Heart left ventricle (tissue), 16 donors: ENCODE measurements around the gene MED8. TPM values are rescaled to one million over a fixed set of nuclear protein-coding genes. Genes with fewer than 3 reads are reported as not detected.

Source experiments
- ATAC-seq, 4 donors: fragments of 200-7000 bp; cut with Tn5 transposase; one replicate each; pipeline ENCODE4 v1.9.1; 2020 to 2022; ENCODE audit warnings: moderate library complexity in 4 of 4, mild to moderate bottlenecking in 3 of 4, moderate number of reproducible peaks in 1 of 4
- DNase-seq, 5 donors: peaks; one replicate each; pipeline ENCODE4 v3.0.0-alpha.2; 2020
- H3K27ac ChIP-seq, 12 donors: fragments of 200-600 bp; sonication (generic) in 4 of 12; one replicate each; pipeline versions ENCODE4 v1.5.0 to v1.8.0; 2016 to 2022; ENCODE audit warnings: mild to moderate bottlenecking in 2 of 12
- H3K27me3 ChIP-seq, 9 donors: fragments of 200-600 bp; sonication (generic) in 2 of 9; one replicate each; pipeline versions ENCODE4 v1.5.1 to v1.8.0; 2016 to 2022; ENCODE audit warnings: mild to moderate bottlenecking in 3 of 9
- H3K36me3 ChIP-seq, 9 donors: fragments of 200-600 bp; sonication (generic) in 2 of 9; one replicate each; pipeline versions ENCODE4 v1.5.0 to v1.8.0; 2018 to 2022; ENCODE audit warnings: mild to moderate bottlenecking in 2 of 9
- H3K4me1 ChIP-seq, 12 donors: fragments of 200-600 bp; sonication (generic) in 4 of 12; one replicate each; pipeline versions ENCODE4 v1.5.0 to v1.8.0; 2016 to 2022; ENCODE audit warnings: mild to moderate bottlenecking in 3 of 12
- H3K4me3 ChIP-seq, 12 donors: fragments of 200-600 bp; sonication (generic) in 4 of 12; one replicate each; pipeline versions ENCODE4 v1.5.0 to v1.8.0; 2017 to 2022; ENCODE audit warnings: mild to moderate bottlenecking in 9 of 12, moderate library complexity in 4 of 12
- H3K9me3 ChIP-seq, 12 donors: fragments of 200-600 bp; sonication (generic) in 4 of 12; one replicate each; pipeline versions ENCODE4 v1.5.0 to v1.8.0; 2016 to 2022; ENCODE audit warnings: mild to moderate bottlenecking in 1 of 12
- POLR2A ChIP-seq, 2 donors: fragments of 450-650 bp; IDR thresholded peaks; one replicate each; pipeline ENCODE4 v1.6.1; 2017; ENCODE audit warnings: antibody characterized with exemption in 2 of 2, mild to moderate bottlenecking in 2 of 2, moderate library complexity in 2 of 2
- WGBS, 4 donors: extraction: QIAGEN DNeasy Blood & Tissue Kit in 2 of 4; methylation state at CpG; one replicate each; pipeline versions ENCODE4 v1.1.5 to v1.1.7; 2013 to 2018; 5-methylcytosine and 5-hydroxymethylcytosine counted together
- intact Hi-C, 10 donors: fragments of 100-400 bp; cut with DNase I; formaldehyde crosslinking; loops; one replicate each; pipeline versions ENCODE4 v1.11.1 to v1.14.2; 2022
- polyA plus RNA-seq, 2 donors: library from polyadenylated mRNA; stranded (reverse); fragments of 200-250 nt; gene quantifications; one replicate each; pipeline ENCODE4 v1.2.3, GENCODE V29; 2013
- total RNA-seq, 9 donors: library from RNA; depleted of rRNA in 2 of 9; stranded (reverse); fragments of >200 nt in 2 of 9; fragmentation: NEBNext Ultra II Directional in 3 of 9; extraction: Animal tissue kit (Norgen Biotek cat#: 25700) in 3 of 9; gene quantifications; one replicate each; pipeline versions ENCODE4 v1.1.0 to v1.2.4, GENCODE V29; 2016 to 2023
- TF ChIP-seq, protein P1 (sequence below), 12 donors: fragments of 200-600 bp; sonication (generic) in 4 of 12; IDR thresholded peaks; one replicate each; pipeline versions ENCODE4 v1.5.0 to v1.8.0; 2018 to 2022; ENCODE audit warnings: antibody characterized with exemption in 12 of 12, mild to moderate bottlenecking in 5 of 12
- donor health status: ischemic (EF 13 %, LVEDD 7.1; RV severe dilation, severe dysfunction).
- donor health status: healthy with polysubstance abuse.
- donor health status: DM: no; HTN: yes; CAD: no.
- donor health status: DM: no; HTN: no; CAD: no.
- donor health status: ischemic (EF 25% LVEDD 6.9; RV normal size, moderate dysfunction).
- donor health status: ischemic (EF 25% LVEDD 5.7; RV mildly dilated, moderate dysfunction).
- donor health status: healthy.
- donor health status: DM: yes; HTN: yes; CAD: no.
- donor health status: ischemic (EF 35%, LVEDD 5.7; RV mildly dilated, moderate dysfunction).
- donor health status: nonischemic (EF 11% LVEDD 7.7; RV severe dilation, severe dysfunction).
- donor health status: DM: yes; HTN: yes; CAD: no.
- donor health status: PGD.
- donor health status: ischemic (EF 29% LVEDD 5.4; RV normal size, mild dysfunction).
- donor health status: nonischemic (EF 23%, LVEDD 6.1; RV moderate dilation, normal function).

The MED8 gene
- total and polyA plus RNA-seq, 11 donors: 11.7 to 31.4 (median 16.9) TPM

- DNase-seq (no peak), ATAC-seq (peak in 3 of 4 donors; percentile 1 to 6 (median 4))
- no peaks in the 10 kb centered on the region for H3K9me3 ChIP-seq
- no peaks in the 10 kb centered on the region for H3K36me3 ChIP-seq
- peaks cover 0 to 60% (median 30%) of the 10 kb centered on the region in 12 donors for H3K4me1 ChIP-seq
- peak overlapping the region; percentile 78 to 100 (median 96) for H3K27ac ChIP-seq
- intact Hi-C loops: loop anchor here in 2 of 10 donors (5.0 kb wide), 2 partner anchors 46 to 111 kb away; partner anchors contain the start of gene TIE1 (in 1 of the 2)
- TF ChIP-seq POLR2A (IDR thresholded peaks at IDR 0.05): no peak
- TF ChIP-seq, protein P1, sequence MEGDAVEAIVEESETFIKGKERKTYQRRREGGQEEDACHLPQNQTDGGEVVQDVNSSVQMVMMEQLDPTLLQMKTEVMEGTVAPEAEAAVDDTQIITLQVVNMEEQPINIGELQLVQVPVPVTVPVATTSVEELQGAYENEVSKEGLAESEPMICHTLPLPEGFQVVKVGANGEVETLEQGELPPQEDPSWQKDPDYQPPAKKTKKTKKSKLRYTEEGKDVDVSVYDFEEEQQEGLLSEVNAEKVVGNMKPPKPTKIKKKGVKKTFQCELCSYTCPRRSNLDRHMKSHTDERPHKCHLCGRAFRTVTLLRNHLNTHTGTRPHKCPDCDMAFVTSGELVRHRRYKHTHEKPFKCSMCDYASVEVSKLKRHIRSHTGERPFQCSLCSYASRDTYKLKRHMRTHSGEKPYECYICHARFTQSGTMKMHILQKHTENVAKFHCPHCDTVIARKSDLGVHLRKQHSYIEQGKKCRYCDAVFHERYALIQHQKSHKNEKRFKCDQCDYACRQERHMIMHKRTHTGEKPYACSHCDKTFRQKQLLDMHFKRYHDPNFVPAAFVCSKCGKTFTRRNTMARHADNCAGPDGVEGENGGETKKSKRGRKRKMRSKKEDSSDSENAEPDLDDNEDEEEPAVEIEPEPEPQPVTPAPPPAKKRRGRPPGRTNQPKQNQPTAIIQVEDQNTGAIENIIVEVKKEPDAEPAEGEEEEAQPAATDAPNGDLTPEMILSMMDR (IDR thresholded peaks at IDR 0.05): no peak
- peak overlapping the region; percentile 34 to 90 (median 60) for H3K4me3 ChIP-seq
- no peaks in the 10 kb centered on the region for H3K27me3 ChIP-seq
- WGBS, 4 donors: 20 to 27% (median 21%) methylated on average over 12 to 22 of the region's 22 CpGs
Measured at GRCh38 chr1:43348343-43348808, 41.2 kb downstream of the MED8 start.

DNA sequence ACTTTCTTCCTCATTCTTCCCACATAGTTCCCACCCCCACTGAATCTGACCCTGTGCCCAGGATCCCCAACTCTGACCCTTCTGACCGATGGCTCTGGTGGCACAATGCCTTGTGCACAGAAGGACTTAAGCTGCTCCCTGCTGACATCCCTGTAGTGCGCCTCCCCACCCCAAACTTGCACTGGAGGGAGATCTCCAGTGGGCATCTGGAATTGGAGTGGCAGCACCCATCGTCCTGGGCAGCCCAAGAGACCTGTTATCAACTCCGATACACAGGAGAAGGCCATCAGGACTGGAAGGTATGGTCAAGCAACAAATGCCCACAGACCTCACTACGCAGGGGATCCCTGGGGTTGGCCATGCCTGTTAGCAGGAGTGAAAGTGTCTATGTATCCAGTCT, 43.0 kb downstream of the MED8 start:
- 80 to 83% (median 81%) methylated on average over 5 of the region's 5 CpGs for WGBS, 4 donors
- no peak overlapping the region for H3K4me3 ChIP-seq
- intact Hi-C loops: loop anchor here in 2 of 10 donors (5.0 kb wide), 2 partner anchors 44 to 109 kb away; partner anchors contain the start of gene TIE1 (in 1 of the 2)

DNA sequence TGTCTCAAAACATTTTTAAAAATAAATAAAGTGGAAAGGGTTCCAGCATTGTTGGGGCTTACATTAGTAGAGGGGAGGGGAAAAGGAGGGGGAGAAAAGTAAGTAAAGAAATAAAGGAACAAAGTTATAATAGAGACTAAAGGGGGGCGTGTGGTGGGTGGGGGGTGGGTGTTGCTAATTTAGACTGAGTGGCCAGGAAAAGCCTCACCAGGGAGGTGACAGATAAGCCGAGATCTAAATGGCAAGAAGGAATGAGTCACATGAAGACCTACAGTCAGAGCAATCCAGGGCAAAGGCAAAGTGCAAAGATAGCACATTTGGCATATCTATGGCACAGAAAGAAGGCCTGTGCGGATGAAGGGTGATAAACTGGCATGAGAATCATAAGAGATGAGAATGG, 44.5 kb downstream of the MED8 start:
- H3K4me1 ChIP-seq: peaks cover 0 to 61% (median 31%) of the 10 kb centered on the region in 12 donors
- intact Hi-C loops: loop anchor here in 3 of 10 donors (2.0 to 5.0 kb wide), 3 partner anchors 42 to 108 kb away; partner anchors contain the start of gene TIE1 (in 1 of the 3)
- TF ChIP-seq, protein P1 (IDR thresholded peaks at IDR 0.05): no peak
- no peak for TF ChIP-seq POLR2A (IDR thresholded peaks at IDR 0.05)
- H3K27ac ChIP-seq: peak overlapping the region; percentile 74 to 97 (median 92)
- ATAC-seq (peak; percentile 24 to 49 (median 38)), DNase-seq (peak in 3 of 5 donors; percentile 29 to 52 (median 34))
- H3K4me3 ChIP-seq: no peak overlapping the region
- no peaks in the 10 kb centered on the region for H3K27me3 ChIP-seq
- H3K36me3 ChIP-seq: no peaks in the 10 kb centered on the region
- WGBS, 4 donors: 36 to 39% (median 37%) methylated on average over 3 of the region's 3 CpGs
- no peaks in the 10 kb centered on the region for H3K9me3 ChIP-seq

More for the DNA sequence above, 43.0 kb downstream of the MED8 start:
- TF ChIP-seq, protein P1 (IDR thresholded peaks at IDR 0.05): no peak
- no peak for TF ChIP-seq POLR2A (IDR thresholded peaks at IDR 0.05)
- Histone ChIP-seq H3K4me1 (peaks cover 0 to 64% (median 31%) of the 10 kb centered on the region in 12 donors), H3K9me3 (no peaks in the 10 kb centered on the region), H3K27ac (peak overlapping the region in 11 of 12 donors; percentile 47 to 97 (median 93)), H3K27me3 (no peaks in the 10 kb centered on the region), H3K36me3 (no peaks in the 10 kb centered on the region)
- DNase-seq (no peak), ATAC-seq (no peak)

DNA sequence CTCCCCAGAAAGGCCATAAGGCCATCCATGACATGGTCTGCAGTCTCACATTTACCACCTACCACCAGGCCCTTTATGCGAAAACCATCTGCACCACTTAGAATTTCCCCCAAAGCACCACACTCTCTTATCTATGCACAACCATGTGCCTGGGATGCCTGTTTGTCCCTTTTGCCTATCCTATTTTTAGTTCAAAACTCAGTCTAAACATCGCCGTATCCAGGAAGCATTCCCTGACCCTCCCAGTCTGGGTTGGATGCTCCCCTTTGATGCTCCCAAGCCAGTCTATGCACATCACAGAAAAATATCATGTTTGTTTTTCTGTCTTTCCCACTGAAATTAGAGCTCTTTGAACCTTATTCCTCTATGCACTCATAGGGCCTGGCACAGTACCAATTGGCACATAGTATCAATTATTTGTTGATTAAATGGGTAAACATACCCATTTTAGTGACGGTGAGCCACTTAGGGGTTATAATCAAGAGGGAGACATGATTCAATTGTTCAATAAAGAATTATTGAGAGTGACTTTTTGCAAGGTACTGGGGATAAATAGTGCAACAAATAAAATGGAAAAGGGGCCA, 45.2 kb downstream of the MED8 start:
- H3K4me1 ChIP-seq: peaks cover 0 to 54% (median 27%) of the 10 kb centered on the region in 12 donors
- no peaks in the 10 kb centered on the region for H3K36me3 ChIP-seq
- intact Hi-C loops: loop anchor here in 2 of 10 donors (2.0 to 5.0 kb wide), 2 partner anchors 42 kb away; partner anchors contain the start of gene TIE1 (in 1 of the 2)
- ATAC-seq (peak; percentile 65 to 82 (median 68)), DNase-seq (peak in 4 of 5 donors; percentile 40 to 62 (median 50))
- no peaks in the 10 kb centered on the region for H3K27me3 ChIP-seq
- peak overlapping the region; percentile 74 to 97 (median 92) for H3K27ac ChIP-seq
- TF ChIP-seq, protein P1 (IDR thresholded peaks at IDR 0.05): no peak
- no peak for TF ChIP-seq POLR2A (IDR thresholded peaks at IDR 0.05)
- no peaks in the 10 kb centered on the region for H3K9me3 ChIP-seq
- H3K4me3 ChIP-seq: no peak overlapping the region
- 13 to 26% (median 25%) methylated on average over 4 of the region's 4 CpGs for WGBS, 4 donors
